ENCODE measurements around the gene TXNRD2.

- no peak for TF ChIP-seq POLR2A (IDR thresholded peaks at IDR 0.05; ENCODE audit: low read length)
- no peak for TF ChIP-seq GATA1 (IDR thresholded peaks at IDR 0.05; ENCODE audit: low read depth, low read length)
These were observed 24.7 kb downstream of the TXNRD2 start for GRCh38 chr22:19916941-19917340.

Data from erythroblast (primary cell).